Stimulated activated CD8-positive, alpha-beta memory T cell treated with anti-CD3 and anti-CD28 coated beads, Interleukin-4, amount 100 ng/mL, for 4 hours (primary cell): ENCODE results near the gene NAA25.
"Not testable (repeated sequence)": the region's sequence is repeated elsewhere in the genome, so short reads cannot be mapped to it uniquely, and the experiment has no call there.

Experiments used
- DNase-seq, 2 donors: peaks; one replicate each; pipeline ENCODE4 v3.0.0-alpha.2; 2020; ENCODE audit warnings: low read depth in 2 of 2, low spot score in 1 of 2

NAA25 gene

GRCh38 chr12:112063273-112063672 is 45.3 kb downstream of the NAA25 start:
- no peak for DNase-seq

- no peak for DNase-seq
These were observed 47.4 kb downstream of the NAA25 start for GRCh38 chr12:112061137-112061536.

- no peak for DNase-seq
These were observed 59.2 kb downstream of the NAA25 start for GRCh38 chr12:112049351-112049750.

GRCh38 chr12:112046003-112046402 is 62.6 kb downstream of the NAA25 start:
- no peak for DNase-seq

GRCh38 chr12:112036614-112037013 is 72.0 kb downstream of the NAA25 start:
- not testable (repeated sequence) for DNase-seq

- DNase-seq: no peak
These were observed 73.3 kb downstream of the NAA25 start for GRCh38 chr12:112035219-112035785.

- DNase-seq: no peak
These were observed 76.3 kb downstream of the NAA25 start for GRCh38 chr12:112032292-112032691.

- no peak for DNase-seq
These were observed 77.1 kb downstream of the NAA25 start for GRCh38 chr12:112031472-112031871.

GRCh38 chr12:112029301-112029700 is 79.3 kb downstream of the NAA25 start:
- DNase-seq: no peak

GRCh38 chr12:112025808-112026375 is 82.7 kb downstream of the NAA25 start:
- DNase-seq: no peak

GRCh38 chr12:112023759-112024396 is 84.7 kb downstream of the NAA25 start:
- DNase-seq: no peak

GRCh38 chr12:112022241-112023016 is 86.2 kb downstream of the NAA25 start:
- no peak for DNase-seq

GRCh38 chr12:112020947-112021457 is 87.6 kb downstream of the NAA25 start:
- DNase-seq: no peak

GRCh38 chr12:112018571-112019237 is 89.9 kb downstream of the NAA25 start:
- no peak for DNase-seq

GRCh38 chr12:112017041-112017440 is 91.5 kb downstream of the NAA25 start:
- no peak for DNase-seq

GRCh38 chr12:112015938-112016337 is 92.6 kb downstream of the NAA25 start:
- DNase-seq: no peak

GRCh38 chr12:112013601-112014402 is 94.8 kb downstream of the NAA25 start:
- peak; percentile 32 to 38 for DNase-seq

GRCh38 chr12:112012775-112013600 is 95.6 kb downstream of the NAA25 start, which contains the start of the genes ERP29 and TMEM116:
Gene ERP29, plus strand, starts transcription at chr12:112013426. Its CDS starts 40 bp downstream, at chr12:112013466.
Gene TMEM116, minus strand, starts transcription at chr12:112013165. Its CDS starts 7,895 bp downstream, at chr12:112005270.
- DNase-seq: peak; percentile 100

GRCh38 chr12:112011685-112012084 is 96.9 kb downstream of the NAA25 start:
- DNase-seq: no peak
